ENCODE results near the gene GYG1. TPM values are rescaled to one million over a fixed set of nuclear protein-coding genes. Genes with fewer than 3 reads are reported as not detected.

Gene GYG1
- total and polyA plus RNA-seq, 2 of the 8 experiments (the other 6 are each of a cell fraction or from before 2014, with no cell fraction given): 19.4 to 34.2 TPM

GRCh38 chr3:148962513-148962912 lies 28.8 kb upstream of the GYG1 start:
- no peak overlapping the region for H3K56ac ChIP-seq (replicated peaks; ENCODE audit: insufficient read length, low read depth, low read length)
- no peak overlapping the region for H3K14ac ChIP-seq (ENCODE audit: insufficient read length)
- H2BK20ac ChIP-seq (ENCODE audit: low read length): no peak overlapping the region
- POLR2A ChIA-PET (ENCODE audit: partially characterized antibody): interaction anchor here (1.2 kb wide), 1 partner anchor 67 kb away, joined by 3 read pairs; no protein-coding TSS in a partner anchor
- H3K23ac ChIP-seq (ENCODE audit: insufficient read length): no peak overlapping the region
- H3K36me3 ChIP-seq (ENCODE audit: control insufficient read depth in 2 of 4, insufficient read depth in 4 of 4, low read length in 3 of 4): no peaks in the 10 kb centered on the region; a peak in 1 of 8 replicates
- no peaks in the 10 kb centered on the region for H4K20me1 ChIP-seq (replicated peaks in 1 of 2; ENCODE audit: control insufficient read depth in 1 of 2, insufficient read depth in 2 of 2, low read length in 2 of 2)
- H3K79me2 ChIP-seq (ENCODE audit: control insufficient read depth in 1 of 2, insufficient read depth in 2 of 2, low read length in 2 of 2): no peaks in the 10 kb centered on the region
- DNase-seq (ENCODE audit: low read depth in 1 of 2, low spot score in 2 of 2) (peak; percentile 47 to 56), FAIRE-seq (peak; percentile 93)
- no peak overlapping the region for H3K18ac ChIP-seq (ENCODE audit: extremely low read depth, low read length)
- no peak overlapping the region for H2AFZ ChIP-seq (ENCODE audit: low read length)
- peaks cover 0 to 8% (median 0%) of the 10 kb centered on the region in 4 experiments; a peak in 2 of 7 replicates for H3K4me1 ChIP-seq (replicated peaks in 1 of 4; ENCODE audit: control insufficient read depth in 3 of 4, insufficient read depth in 4 of 4, low read length in 3 of 4)
- no peak overlapping the region for H4K91ac ChIP-seq (replicated peaks; ENCODE audit: insufficient read length, low read length)
- H2AK5ac ChIP-seq (ENCODE audit: low read depth, low read length): no peak overlapping the region
- no peak overlapping the region for H3K4ac ChIP-seq (replicated peaks; ENCODE audit: insufficient read length, low read depth, low read length)
- no peak overlapping the region for H4K8ac ChIP-seq (ENCODE audit: extremely low read depth, insufficient read depth, low read length)
- no peak overlapping the region for H4K5ac ChIP-seq (ENCODE audit: insufficient read length, low read depth, low read length)
- no peak overlapping the region for H2BK15ac ChIP-seq (ENCODE audit: low read length)
- H3K23me2 ChIP-seq (ENCODE audit: low read depth, low read length): no peaks in the 10 kb centered on the region; the same call in 1 of the 2 replicates
- WGBS, 2 experiments (ENCODE audit: extremely low coverage in 1 of 2, insufficient coverage in 1 of 2, insufficient read length in 1 of 2, insufficient replicate concordance in 2 of 2, low coverage in 1 of 2, low lambda C conversion rate in 2 of 2, missing lambda C conversion rate in 1 of 2): 33% methylated on average over 1 of the region's 1 CpG; no CpG with 5 or more reads in 1 of the 2 experiments
- CTCF ChIA-PET (ENCODE audit: partially characterized antibody): interaction anchor here (0.7 to 10.3 kb wide), 22 partner anchors 7 to 532 kb away, joined by 3 to 64 read pairs (median 4); partner anchors contain the start of genes GYG1 and HPS3
- no peak overlapping the region for H3K4me2 ChIP-seq (ENCODE audit: insufficient read depth in 1 of 2, low read depth in 2 of 2, low read length in 2 of 2)
- H3K79me1 ChIP-seq (ENCODE audit: low read depth, low read length): no peaks in the 10 kb centered on the region
- no peak overlapping the region for H2BK120ac ChIP-seq (replicated peaks; ENCODE audit: low read depth, low read length)
- peak; percentile 65; the same call in 1 of the 2 replicates for TF ChIP-seq JUN (IDR thresholded peaks at IDR 0.05; ENCODE audit: low read depth, low read length)
- TF ChIP-seq POLR2A (IDR thresholded peaks at IDR 0.05; ENCODE audit: control extremely low read depth in 1 of 2, low read depth in 2 of 2, low read length in 2 of 2): no peak
- no peak for TF ChIP-seq CTBP2 (IDR thresholded peaks at IDR 0.05; ENCODE audit: borderline replicate concordance, insufficient read depth, insufficient read length, low read length)
- no peak for TF ChIP-seq CBX5 (IDR thresholded peaks at IDR 0.05; ENCODE audit: low read depth, low read length)
- peak; percentile 91 for TF ChIP-seq JUND (IDR thresholded peaks at IDR 0.05; ENCODE audit: low read length)
- TF ChIP-seq RBBP5 (IDR thresholded peaks at IDR 0.05; ENCODE audit: borderline replicate concordance, low read depth, low read length): no peak
- TF ChIP-seq, protein P1, sequence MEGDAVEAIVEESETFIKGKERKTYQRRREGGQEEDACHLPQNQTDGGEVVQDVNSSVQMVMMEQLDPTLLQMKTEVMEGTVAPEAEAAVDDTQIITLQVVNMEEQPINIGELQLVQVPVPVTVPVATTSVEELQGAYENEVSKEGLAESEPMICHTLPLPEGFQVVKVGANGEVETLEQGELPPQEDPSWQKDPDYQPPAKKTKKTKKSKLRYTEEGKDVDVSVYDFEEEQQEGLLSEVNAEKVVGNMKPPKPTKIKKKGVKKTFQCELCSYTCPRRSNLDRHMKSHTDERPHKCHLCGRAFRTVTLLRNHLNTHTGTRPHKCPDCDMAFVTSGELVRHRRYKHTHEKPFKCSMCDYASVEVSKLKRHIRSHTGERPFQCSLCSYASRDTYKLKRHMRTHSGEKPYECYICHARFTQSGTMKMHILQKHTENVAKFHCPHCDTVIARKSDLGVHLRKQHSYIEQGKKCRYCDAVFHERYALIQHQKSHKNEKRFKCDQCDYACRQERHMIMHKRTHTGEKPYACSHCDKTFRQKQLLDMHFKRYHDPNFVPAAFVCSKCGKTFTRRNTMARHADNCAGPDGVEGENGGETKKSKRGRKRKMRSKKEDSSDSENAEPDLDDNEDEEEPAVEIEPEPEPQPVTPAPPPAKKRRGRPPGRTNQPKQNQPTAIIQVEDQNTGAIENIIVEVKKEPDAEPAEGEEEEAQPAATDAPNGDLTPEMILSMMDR (IDR thresholded peaks at IDR 0.05; ENCODE audit: control extremely low read depth in 1 of 3, insufficient read depth in 1 of 3, low read depth in 1 of 3, low read length in 3 of 3): peak; percentile 26 to 50 (median 27); a peak in 3 of 4 replicates
- peak; percentile 66 to 71 for TF ChIP-seq RAD21 (IDR thresholded peaks at IDR 0.05 in 1 of 2, conservative IDR thresholded peaks at IDR 0.05 in 1 of 2; ENCODE audit: low read depth in 2 of 2, low read length in 2 of 2)
- H2BK12ac ChIP-seq (ENCODE audit: low read depth, low read length): no peak overlapping the region
- no peak overlapping the region for H3K27ac ChIP-seq (ENCODE audit: low read depth, low read length)
- H3K9me3 ChIP-seq (ENCODE audit: insufficient read depth in 2 of 2, low read depth in 1 of 2, low read length in 1 of 2): no peaks in the 10 kb centered on the region
- no peak overlapping the region for H2BK5ac ChIP-seq (ENCODE audit: low read depth, low read length)
- no peak overlapping the region for H3K4me3 ChIP-seq (ENCODE audit: extremely low read depth in 1 of 4, insufficient read depth in 2 of 4, low read depth in 3 of 4, low read length in 4 of 4)
- H3K27me3 ChIP-seq (replicated peaks in 1 of 4; ENCODE audit: control insufficient read depth in 3 of 4, extremely low read depth in 1 of 4, insufficient read depth in 3 of 4, low read length in 3 of 4): no peaks in the 10 kb centered on the region; a peak in 1 of 7 replicates
- no peak overlapping the region for H3K9ac ChIP-seq (replicated peaks in 1 of 4; ENCODE audit: extremely low read depth in 1 of 4, low read depth in 3 of 4, low read length in 3 of 4)
